NCI-H2081 (cell line): Measurements from ENCODE around the gene ZNF77.
"Not testable (repeated sequence)": the region's sequence is repeated elsewhere in the genome, so short reads cannot be mapped to it uniquely, and the experiment has no call there.

Experiments
- DNase-seq, 2 experiments: peaks; one replicate each; lab custom pipeline; 2025; lab: John Stamatoyannopoulos, UW

Gene ZNF77

DNA sequence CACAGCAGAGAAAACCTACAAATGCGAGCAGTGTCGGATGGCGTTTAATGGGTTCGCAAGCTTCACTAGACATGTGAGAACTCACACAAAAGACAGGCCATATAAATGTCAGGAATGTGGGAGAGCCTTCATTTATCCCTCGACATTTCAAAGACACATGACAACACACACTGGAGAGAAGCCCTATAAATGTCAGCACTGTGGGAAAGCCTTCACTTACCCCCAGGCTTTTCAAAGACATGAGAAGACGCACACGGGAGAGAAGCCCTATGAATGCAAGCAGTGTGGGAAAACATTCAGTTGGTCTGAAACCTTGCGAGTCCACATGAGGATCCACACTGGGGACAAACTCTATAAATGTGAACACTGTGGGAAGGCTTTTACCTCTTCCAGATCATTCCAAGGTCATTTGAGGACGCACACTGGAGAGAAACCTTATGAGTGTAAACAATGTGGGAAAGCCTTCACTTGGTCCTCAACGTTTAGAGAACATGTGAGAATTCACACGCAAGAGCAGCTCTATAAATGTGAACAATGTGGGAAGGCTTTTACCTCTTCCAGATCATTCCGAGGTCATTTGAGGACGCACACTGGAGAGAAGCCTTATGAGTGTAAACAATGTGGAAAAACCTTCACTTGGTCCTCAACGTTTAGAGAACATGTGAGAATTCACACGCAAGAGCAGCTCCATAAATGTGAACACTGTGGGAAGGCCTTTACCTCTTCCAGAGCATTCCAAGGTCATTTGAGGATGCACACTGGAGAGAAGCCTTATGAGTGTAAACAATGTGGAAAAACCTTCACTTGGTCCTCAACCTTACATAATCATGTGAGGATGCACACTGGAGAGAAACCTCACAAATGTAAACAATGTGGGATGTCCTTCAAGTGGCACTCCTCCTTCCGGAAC lies 27.2 kb downstream of the ZNF77 start:
- no peak for DNase-seq

DNA sequence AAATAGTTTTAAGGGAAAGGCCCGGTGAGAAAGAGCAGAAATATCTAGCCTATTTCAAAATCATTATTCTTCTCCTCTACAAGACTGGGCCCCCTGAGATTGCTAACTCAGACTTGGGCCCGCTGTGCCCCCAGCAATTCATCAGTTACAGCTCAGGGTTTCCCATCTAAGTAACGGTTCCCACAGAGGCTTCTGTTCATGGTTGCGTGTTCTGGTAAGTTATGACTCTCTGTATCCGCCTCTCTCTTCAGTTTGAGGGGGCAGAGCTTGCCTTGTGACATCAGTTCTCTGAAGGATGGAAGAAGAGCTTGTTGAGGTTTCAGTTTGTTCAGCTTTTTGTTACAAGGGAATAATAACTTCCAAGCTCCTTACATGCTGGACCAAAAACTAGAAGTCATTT lies 32.5 kb downstream of the ZNF77 start:
- no peak for DNase-seq

DNA sequence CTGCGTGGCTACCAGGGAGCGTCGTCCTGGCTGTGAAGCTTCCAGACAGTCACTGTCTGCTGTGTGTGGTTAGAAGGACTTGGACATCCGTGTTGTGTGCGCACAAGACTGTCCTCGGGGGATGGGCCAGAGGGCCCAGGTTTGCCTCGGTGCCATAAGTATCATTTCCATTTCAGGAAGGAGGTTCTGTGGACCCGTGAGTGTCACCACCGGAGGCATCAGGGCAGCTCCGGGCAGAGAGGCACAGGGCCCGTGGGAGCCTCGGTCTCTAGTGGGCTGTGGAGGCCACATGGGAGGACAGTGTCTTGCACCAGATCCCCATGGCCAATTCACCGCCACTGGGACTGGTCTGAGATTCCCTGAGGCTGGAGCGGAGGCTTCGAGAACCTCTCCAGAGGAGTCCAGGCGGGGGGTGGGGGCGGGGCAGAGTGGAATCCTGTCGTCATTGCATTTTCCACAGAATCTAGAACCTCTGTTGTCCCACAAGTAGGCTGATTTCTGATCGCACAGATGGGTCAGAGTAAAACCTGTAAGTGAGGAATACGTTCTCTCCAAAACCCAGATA lies 38.1 kb downstream of the ZNF77 start:
- no peak for DNase-seq

DNA sequence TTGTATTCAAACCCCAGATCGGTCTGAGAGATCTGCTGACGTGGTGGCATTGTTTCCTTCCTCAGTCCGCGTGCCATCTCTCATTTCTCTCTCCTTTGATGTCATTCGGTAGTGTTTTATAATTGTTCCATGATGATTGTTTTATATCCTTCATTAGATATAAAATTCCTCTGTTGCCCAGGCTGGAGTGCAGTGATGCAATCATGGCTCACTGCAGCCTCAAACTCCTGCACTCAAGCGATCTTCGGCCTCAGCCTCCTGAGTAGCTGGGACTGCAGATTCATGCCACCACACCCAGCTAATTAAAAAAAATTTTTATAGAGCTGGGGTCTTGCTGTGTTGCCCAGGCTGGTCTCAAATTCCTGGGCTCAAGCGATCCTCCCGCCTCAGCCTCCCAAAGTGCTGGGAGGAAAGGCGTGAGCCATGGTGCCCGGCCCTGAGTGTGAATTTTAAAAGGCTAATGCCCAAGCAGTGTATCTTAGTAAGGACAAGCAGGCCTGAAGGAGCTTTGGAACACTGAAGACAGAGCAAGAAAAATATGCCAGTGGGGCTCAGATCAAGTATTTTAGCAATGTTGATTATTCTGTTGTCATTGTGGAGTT lies 38.8 kb downstream of the ZNF77 start:
- DNase-seq: no peak

DNA sequence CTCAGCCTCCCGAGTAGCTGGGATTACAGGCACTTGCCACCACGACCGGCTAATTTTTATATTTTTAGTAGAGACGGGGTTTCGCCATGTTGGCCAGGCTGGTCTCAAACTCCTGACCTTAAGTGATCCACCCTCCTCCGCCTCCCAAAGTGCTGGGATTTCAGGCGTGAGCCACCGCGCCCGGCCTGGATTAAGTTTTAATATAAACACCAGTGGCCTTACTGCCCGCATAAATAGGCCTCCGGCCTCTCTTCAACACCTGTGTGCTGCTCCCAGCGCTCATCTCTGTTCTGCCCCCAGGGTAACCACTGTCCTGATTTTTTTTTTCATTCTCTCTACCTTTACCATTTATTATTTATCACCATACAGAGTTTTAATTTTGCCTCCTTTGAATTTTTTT lies 41.4 kb downstream of the ZNF77 start:
- DNase-seq: not testable (repeated sequence)

GRCh38 chr19:2902590-2903218 lies 42.1 kb downstream of the ZNF77 start:
- no peak for DNase-seq

GRCh38 chr19:2900296-2901252 lies 44.2 kb downstream of the ZNF77 start, which contains the start of gene ZNF57:
ZNF57 (plus strand) TSS chr19:2900928; CDS start chr19:2901046, 118 bp downstream.
- DNase-seq: peak; percentile 99

DNA sequence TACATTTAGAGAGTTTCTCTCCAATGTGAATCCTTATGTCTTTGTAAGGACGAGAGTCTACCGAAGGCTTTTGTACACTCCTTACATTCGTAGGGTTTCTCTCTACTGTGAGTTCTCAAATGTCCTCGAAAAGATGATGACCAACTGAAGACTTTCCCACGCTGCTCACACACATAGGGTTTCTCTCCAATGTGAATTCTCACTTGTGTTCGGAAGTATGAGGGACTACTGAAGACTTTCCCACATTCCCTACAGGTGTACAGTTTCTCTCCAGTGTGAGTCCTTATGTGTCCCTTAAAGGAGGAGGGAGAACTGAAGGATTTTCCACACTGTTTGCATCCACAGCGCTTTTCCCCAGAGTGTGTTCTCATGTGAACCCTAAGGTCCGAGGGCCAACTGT lies 48.1 kb downstream of the ZNF77 start:
- DNase-seq: no peak

GRCh38 chr19:2890531-2890930 lies 54.2 kb downstream of the ZNF77 start:
- not testable (repeated sequence) for DNase-seq

DNA sequence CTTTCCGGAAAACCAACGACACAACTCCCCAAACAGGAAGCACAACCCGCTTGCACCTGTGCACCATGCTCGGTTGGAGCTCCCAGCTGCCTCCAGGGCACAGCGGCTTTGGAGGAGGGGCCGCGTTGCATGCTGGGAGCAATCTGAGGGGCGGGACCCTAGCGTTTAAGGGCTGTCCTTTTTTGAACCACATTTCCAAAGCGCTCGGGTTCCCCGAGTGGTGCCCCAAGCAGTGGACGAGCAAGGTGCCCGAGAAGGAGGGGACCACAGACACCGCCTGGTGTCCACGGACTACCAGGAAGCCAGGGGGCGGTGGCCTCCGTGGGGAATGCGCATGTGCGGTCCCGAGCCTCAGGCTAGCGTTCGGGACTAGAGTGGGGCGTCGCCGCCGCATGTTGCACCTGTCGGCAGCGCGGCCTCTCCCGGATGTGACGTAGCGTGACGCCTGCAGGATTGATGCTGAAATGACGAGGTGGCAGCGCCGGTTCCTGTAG lies 56.0 kb downstream of the ZNF77 start:
- no peak for DNase-seq

GRCh38 chr19:2887391-2887914 lies 57.3 kb downstream of the ZNF77 start:
- peak; percentile 61 to 81 for DNase-seq

DNA sequence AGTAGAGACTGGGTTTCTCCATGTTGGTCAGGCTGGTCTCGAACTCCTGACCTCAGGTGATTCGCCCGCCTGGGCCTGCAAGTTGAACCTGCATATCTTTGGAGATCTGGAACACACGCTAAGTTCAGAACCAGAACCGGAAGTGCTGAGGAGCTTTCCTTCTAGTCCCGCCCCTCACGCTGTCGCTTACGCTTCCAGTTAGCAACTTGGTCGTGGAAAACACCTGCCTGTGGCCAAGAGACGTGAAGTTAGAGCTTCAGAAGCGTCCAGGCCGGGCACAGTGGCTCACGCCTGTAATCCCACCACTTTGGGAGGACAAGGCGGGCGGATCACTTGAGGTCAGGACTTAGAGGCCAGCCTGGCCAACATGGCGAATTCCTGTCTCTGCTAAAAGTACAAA lies 59.0 kb downstream of the ZNF77 start:
- no peak for DNase-seq

- no peak for DNase-seq
Observed at GRCh38 chr19:2883686-2884439, 60.9 kb downstream of the ZNF77 start.
